Measurements from ENCODE around the gene FLVCR2. TPM values are rescaled to one million over a fixed set of nuclear protein-coding genes. Genes with fewer than 3 reads are reported as not detected.

The FLVCR2 gene
- polyA plus RNA-seq, 3 donors, result 6.3 to 10.3 (median 6.7) TPM

DNA sequence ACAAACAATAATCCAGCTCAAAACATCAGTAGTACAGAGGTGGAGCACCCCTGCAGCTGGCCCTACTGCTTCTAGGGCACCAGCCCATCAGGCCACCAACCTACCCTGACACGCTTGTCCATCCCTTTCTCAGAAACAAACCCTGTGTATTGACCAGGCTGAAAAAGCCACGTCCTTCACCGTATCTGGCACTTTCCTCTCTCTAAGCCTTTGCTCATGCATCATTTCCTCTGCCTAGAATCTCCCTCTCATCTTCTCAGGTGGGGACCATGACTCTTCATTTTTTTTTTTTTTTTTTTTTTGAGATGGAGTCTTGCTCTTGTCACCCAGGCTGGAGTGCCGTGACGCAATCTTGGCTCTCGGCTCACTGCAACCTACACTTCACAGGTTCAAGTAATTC lies 25.3 kb upstream of the FLVCR2 start:
- no peak for DNase-seq

DNA sequence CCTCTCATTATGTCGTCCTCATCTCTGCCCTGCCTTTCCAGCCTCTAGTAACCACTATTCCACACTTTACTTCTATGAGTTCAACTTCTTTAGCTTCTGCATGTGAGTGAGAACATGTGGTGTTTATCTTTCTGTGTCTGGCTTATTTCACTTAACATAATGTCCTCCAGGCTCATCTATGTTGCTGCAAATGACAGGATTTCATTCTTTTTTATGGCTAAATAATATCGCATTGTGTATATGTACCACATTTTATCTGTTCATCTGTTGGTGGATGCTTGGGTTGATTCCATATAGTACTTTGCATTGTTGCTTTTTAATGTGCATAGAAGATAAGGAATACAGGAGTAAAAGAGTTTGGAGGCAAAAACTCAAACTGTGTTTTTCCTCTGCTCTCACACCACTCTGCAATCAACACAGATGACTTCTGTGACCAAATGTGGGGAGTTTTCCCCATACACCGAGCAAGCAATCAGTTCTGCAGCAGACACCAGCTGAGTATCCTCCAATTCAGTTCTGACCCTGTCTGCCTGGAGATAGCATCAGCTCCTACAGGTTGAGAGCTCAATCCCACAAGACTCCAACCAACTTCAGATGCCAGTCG lies 24.6 kb upstream of the FLVCR2 start:
- DNase-seq, result no peak

DNA sequence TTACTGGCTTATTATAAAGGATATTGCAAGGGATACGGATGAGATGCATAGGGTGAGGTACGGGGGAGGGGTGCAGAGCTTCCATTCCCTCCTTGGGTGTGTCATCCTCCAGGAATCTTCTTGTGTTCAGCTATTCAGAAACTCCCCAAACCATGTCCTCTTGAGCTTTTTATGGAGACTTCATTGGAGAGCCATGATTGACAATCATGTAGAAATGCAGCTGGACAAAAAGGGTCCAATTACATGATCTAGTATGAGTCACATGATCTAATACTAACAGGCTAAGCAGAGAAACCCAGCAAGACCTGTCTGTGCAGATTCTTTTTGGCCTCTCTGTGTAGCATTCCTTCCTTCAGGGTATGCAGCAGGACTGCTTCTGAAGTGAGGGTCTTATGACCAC lies 23.9 kb upstream of the FLVCR2 start:
- DNase-seq, result no peak

DNA sequence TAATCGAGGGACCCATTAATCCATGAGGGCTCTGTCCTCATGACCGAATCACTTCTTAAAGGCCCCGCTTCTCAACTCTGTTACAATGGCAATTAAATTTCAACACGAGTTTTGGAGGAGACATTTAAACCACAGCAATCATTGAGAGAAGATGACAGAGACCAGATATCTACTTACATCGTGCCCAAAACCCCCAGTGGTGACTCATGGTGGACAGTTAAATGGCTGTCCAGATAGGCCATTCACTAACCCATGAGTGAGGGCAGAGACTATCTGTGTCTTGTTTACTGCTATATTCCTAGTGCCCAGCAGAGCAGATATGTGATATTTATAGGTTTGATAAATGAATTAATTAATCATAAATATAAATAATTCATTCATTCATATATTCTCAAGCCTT lies 20.0 kb upstream of the FLVCR2 start:
- no peak for DNase-seq

DNA sequence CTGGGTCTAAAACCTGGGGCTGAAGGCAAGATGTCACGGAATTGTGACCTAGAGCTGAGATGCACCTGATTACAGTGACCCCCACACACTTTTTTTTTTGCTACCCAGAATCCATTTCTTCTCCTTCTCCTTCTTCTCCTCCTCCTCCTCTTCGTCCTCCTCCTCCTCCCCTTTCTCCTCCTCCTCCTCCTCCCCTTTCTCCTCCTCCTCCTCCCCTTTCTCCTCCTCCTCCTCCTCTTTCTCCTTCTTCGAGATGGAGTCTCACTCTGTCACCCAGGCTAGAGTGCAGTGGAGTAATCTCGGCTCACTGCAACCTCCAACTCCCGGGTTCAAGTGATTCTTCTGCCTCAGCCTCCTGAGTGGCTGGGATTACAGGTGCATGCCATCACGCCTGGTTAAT lies 19.4 kb upstream of the FLVCR2 start:
- no peak for DNase-seq

DNA sequence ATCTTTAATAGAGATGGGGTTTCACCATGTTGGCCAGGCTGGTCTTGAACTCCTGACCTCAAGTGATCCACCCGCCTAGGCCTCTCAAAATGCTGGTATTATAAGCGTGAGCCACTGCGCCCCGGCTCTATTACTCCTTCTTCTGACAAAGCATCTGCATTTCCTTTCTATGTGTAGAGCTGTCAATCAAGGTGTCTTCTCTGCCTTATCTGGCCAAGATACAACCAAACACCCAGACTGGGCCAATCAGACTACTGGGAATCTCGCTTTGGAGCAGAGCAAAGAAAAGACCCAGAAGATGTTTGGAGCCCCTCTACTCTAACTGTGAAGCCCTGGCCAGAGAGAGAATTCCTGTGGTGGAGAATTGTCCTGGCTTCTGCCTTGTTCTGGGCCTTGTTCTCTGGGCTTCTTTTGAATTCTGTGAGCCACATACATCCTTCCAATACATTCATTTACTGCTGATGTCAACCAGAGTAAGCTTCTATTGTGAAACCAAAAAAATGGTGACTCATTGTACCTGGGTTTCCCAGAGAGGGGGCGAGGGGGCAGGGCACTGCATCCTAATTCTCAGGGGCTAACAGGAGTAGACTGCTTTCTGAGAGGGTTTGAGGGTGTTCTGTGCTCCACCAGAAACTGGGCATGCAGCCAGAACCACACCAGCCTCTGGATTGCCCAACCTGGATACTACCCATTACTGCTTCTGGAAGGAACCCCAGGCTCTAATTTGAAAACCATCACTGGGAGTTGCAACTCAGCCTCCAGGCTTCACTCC lies 18.8 kb upstream of the FLVCR2 start:
- DNase-seq, result no peak

DNA sequence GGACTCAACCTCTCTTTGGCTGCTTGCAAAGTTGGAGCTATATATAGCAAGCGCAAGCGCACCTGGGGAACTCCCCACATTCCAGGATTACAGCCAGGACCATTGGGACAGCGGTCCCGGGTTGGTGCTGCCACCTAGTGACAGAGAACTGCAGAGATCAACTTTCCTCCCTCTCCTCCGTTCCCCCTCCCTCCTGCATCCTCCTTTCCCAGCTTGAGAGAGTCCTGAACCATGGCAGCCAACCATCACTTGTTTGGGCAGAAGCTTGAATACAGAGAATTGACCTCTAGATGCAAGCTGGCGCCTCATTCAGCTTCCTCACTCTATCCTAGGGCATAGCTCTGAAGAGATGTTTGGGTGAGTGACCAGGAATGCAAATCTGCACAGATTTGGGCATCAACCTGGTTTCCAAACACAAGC lies 17.4 kb upstream of the FLVCR2 start:
- peak; percentile 84 for DNase-seq

DNA sequence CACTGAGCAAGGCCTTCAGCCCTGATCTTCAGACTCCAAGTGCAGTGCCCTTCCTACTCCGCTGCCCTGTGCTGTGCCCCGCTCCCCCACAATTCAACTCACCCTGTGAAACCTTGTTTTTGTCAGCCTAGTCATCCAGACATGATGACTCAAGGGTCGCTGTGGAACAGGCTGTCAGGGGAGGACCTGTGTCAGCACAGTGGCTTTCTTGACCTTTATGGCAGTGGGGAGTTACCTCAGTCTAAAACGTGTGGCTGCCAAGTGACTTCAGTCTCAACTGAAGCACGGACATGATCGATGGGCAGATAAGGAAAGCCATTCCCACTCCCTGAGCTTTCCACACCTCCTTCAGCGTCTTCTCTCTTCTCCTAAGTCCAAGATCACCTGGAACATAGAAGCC lies 16.3 kb upstream of the FLVCR2 start:
- DNase-seq, result no peak

DNA sequence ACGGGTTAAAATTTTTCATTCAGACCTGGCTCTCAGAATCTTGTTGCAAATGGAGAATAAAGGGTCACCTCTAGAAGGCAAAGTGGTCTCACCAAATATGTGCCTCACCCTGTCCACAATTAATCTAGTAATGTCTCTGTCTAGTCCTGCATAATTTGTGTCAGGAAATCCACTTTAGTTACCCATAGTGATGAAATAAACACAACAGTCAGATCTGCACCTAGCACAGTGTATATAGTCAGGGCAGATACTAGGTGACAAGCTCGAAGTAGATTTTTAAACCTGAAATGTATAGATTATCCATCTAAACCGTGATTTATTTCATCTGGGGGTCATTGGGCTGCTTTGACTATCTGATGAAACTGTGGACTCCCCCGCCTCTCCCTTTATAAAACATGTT lies 15.9 kb upstream of the FLVCR2 start:
- DNase-seq, result no peak

DNA sequence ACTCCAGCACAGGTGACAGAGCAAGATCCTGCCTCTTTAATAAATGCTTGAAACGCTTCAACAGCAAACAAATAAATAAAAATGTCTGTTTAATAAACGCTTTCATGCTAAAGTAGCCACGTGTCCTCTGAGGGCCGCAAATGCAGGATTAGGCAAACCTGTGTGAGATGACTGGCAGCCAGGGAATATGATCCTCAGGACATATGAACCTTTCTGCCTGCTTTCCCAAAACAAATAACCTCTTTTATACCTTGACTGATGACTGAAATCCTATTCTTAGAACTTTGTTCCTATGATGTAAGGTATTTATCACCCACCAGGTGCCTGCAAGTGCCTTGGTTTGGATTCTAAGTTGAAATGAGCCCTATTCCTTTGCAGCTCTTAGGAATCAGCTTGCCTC lies 14.5 kb upstream of the FLVCR2 start:
- no peak for DNase-seq

DNA sequence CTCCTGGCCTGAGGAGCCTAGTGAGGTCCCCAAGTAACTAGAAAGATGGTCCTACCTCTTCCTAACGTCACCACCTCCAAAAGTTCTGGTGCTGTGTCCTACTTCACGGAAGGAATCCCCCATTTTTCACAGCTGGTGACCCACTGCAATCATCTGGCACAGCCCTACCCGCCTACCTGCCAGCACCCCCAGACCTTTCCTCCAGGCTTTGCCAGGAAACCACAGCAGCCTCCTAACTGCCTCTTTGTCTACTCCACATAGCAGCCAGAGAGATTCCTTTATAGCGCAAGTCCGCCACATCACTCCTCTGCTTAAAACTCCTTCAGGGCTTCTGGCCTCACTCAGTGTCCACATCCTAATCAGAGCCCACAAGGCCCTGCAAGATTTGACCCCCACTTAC lies 13.4 kb upstream of the FLVCR2 start:
- no peak for DNase-seq

DNA sequence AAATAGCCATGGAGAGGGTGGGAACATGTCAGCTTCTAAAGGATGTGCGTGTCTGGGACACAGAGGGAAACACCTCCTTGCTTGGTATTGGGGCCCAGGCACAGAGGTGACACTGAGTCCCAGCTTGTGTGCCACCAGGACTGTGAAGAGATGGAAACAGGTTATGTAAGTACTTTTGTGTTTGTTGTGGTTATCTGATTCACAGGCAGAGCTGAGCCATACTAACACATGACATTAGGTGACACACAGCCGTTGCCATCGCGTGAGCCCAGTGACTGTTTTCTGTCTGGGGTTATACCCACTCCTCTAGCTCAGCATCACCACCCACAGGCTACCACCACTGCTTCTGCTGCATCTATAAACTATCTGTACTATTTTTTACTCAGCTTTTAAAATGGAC lies 12.1 kb upstream of the FLVCR2 start:
- no peak for DNase-seq

DNA sequence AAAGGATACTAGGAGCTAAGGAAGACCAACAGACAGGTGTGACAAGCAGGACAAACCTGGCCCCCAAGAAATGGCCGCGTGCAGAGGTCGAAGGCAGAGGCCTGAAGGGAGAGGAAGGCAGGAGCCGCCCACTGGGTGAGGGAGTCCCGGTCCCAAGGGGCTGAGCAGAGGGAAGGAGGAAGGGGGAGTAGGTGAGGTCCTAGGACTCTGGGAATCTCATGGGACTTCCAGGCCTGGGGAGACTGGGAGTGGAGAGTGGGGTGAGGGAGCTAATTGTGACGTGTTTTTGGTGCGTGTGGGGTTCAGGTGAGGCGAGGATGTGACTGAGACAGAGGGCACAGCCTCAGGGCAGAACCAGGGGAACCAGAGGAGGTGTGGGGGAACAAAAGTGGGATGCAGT lies 11.7 kb upstream of the FLVCR2 start:
- no peak for DNase-seq

DNA sequence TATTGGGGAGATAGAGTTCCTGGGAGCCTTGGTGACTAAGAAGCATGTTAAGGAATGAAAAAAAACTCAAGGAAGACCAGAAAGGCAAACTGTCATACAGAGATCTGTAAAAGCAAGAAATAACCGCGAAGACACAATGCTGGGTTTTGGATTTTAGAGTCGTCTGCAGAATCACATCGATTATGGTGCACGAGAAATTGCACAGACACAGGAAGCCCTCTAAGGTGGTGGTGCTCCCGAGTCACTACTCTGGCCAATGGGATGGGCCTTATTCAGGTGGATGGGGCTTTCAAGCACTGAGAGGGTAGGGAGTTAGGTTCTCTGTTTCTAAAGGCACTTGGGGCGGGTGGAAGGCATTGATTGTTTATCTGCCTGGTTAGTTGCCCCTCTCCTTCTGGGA lies 10.3 kb upstream of the FLVCR2 start:
- DNase-seq, result no peak

DNA sequence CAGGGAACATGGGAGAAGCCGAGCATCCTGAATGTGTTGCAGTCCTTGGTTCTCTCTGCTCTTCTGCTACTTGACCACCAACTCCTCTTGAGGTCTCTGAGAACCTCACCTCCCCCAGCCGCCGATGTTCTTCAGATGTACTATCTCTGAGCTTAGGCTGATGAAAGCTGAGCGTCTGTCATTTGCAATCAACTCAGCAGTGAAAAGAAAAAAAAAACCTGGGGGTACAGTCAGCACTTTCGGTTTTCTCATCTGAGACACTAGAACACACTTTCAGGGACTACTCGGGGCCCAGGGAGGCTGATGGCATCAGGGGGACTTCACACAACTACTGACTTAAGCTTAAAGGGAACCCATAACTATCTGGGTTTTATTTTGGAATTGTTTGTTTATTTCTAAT lies 9.6 kb upstream of the FLVCR2 start:
- no peak for DNase-seq

DNA sequence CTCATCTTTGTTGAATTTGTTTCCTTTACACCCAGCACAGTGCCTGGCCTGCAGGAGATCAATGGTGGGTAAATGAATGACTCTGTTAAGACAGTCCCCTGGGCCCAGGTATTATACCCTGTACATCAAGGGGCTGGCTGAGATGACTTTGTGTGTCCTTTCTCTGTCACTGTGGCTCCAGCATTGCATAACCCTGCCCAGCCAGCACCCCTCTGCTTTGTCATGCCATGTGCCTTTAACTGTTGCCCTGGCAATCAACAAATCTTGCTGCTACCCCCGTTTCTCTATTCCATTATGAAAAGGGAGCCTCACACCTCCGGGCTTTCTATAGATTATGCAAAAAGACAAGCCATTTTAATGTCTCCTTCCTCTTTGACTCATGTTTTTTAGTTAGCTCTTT lies 7.6 kb upstream of the FLVCR2 start:
- no peak for DNase-seq

DNA sequence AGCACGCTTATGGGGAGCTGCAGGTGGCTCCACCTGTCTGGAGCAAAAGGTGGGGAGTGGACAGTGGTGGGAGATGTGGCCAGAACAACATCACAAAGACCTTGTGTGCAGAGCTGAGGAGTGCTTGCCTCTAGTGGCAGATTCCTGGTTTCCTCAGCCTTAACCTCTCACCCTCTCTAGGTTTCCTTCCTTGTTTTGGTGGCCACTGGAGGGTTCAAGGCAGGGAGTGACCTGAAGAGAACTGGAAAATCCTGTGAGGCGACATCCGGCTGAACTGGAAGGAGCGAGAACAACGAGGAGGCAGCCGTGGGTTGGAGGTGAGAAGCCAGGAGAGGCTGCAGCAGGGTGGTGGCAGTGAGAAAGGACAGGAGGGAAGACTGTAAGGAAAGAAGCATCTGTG lies 6.3 kb upstream of the FLVCR2 start:
- DNase-seq, result no peak

DNA sequence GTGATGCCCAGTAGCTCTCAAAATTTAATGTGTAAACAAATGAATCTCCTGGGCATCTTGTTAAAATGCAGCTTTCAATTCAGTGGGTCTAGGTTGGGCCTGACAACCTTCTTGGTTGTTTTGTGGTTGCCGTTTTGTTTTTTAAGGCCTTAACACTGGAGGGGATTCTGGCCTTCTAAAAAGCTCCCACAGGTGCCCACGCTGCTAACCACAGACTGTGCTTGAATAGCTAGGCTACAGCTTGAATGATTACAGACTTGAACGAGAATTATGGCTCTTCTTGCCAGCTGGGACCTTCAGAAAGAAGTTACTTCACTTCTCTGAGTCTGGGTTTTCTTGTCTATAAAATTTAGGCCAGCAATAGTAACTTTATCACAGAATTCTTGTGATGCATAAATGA lies 1.3 kb upstream of the FLVCR2 start:
- DNase-seq, result no peak

DNA sequence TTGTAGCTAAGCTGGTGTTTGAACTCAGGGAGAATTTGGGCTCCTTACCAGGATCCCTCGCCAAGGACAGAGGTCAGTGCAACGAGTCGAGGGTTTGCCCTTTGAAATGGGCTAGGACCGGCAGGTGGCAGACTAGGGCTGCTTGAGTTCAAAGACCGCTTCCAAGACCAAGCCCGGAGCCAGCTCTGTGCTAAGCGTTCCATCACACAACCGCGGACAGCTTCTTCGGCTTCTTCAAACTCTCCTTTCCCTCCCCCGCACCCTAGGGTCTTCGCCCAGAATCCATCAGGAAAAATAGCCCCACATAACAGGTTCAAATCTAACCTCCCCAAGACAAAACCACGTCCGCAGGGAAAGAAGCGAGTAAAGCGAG lies 705 bp upstream of the FLVCR2 start:
- peak; percentile 83 for DNase-seq

DNA sequence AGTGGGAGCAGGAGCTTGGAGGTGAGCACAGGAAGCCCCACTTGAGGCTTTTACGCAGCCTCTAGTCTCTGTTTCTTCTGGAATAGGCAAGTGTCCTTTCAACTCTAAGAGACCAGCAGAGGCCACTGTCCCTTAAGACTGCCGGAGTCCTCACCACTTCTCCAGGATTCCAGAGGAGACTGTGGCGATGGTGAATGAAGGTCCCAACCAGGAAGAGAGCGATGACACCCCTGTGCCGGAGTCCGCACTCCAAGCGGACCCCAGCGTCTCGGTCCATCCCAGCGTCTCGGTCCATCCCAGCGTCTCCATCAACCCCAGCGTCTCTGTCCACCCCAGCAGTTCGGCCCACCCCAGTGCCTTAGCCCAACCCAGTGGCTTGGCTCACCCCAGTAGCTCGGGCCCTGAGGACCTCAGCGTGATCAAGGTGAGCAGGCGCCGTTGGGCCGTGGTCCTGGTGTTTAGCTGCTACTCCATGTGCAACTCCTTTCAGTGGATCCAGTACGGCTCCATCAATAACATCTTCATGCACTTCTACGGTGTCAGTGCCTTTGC lies 442 bp downstream of the FLVCR2 start:
- DNase-seq, result peak; percentile 31

DNA sequence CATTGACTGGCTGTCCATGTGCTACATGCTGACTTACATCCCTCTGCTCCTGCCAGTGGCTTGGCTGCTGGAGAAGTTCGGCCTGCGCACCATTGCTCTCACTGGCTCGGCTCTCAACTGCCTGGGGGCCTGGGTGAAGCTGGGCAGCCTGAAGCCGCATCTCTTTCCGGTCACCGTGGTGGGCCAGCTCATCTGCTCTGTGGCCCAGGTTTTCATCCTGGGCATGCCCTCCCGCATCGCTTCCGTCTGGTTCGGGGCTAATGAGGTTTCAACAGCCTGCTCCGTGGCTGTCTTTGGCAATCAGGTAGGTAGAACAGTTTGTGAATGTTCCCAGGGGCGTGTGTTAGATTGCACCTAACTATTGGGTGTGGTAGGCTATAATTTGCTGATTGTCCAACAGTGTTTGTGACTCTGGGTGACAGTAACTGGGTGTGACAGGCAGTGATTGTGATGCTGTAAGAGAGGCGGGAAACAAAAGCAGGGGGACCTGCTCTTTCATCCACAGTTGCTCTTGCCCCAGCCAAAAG lies 981 bp downstream of the FLVCR2 start:
- no peak for DNase-seq

DNA sequence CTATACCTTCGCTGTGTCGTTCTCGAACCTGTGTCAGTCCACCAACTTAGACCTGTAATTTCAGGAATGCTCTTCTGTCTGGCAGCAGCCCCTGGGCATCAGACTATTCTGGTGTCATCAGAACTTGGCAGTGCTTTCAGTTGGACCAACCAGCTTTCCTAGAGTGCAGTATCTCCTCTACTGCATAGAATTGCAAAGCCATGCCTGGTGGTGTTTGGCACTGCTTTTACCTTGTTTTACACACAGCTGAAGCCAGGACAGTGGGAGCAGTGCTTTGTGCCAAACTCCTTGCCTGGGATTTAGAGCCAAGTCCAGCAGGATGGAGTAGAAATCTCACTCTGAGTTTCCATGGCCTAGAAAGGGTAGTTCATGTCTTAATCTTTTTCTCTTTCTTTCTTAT lies 1.5 kb downstream of the FLVCR2 start:
- DNase-seq, result no peak

DNA sequence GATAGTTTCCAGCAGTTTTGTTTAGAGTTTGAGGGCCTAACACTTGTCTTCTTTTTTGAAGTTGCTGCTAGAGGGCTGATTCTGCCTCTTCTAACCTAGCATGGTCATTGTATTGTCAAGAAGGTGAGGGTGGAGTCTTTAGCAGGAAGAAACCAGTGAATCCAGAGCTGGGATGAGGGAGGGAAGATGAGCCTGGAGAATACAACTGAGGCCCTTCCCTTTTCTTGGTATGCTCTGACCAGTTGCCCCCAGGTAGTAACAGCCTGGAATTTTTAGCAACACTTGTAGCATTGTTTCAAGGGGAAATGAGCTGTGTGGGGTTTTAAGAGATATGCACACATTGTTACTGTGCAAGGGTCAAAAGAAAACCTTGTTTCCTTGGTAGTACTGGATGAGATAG lies 9.0 kb downstream of the FLVCR2 start:
- no peak for DNase-seq

DNA sequence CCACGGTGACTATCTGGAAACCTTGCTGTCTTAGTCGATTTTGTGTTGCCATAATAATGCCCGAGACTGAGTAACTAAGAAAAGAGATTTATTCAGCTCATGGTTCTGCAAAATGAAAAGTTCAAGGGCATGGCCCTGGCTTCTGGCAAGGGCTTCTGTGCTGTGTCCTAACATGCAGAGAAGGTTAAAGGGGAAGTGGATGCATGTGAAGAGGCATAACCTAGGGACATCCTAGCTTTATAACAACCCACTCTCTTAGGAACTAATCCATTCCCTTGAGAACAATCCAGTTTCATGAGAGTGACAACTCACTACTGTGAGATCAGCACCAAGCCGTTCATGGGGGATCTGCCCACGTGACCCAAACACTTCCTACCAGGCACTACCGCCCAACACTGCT lies 11.5 kb downstream of the FLVCR2 start:
- no peak for DNase-seq

Measured in renal pelvis (tissue), 4 donors.